IMR-90 (cell line): ENCODE data around the gene NTF3. TPM values are rescaled to one million over a fixed set of nuclear protein-coding genes. Genes with fewer than 3 reads are reported as not detected.

Experiments
- ATAC-seq: fragments of 200-7000 bp; cut with Tn5 transposase; 2 replicates; pipeline ENCODE4 v1.9.1; 2020; ENCODE audit warnings: low read depth, mild to moderate bottlenecking, moderate library complexity
- BruUV-seq: library from RNA; stranded (reverse); fragments of 400-500 nt; replicated peaks from 2 replicates; lab custom pipeline; 2021; lab: Mats Ljungman, UMichigan
- CTCF ChIA-PET: fragments of 300-600 bp; formaldehyde crosslinking; extraction: SDS; loops from one replicate; lab custom pipeline; 2021; ENCODE audit warnings: antibody characterized with exemption; lab: Yijun Ruan, JAX
- POLR2A ChIA-PET: fragments of 300-600 bp; sonication (Branson Sonifier 250); formaldehyde crosslinking; loops from one replicate; lab custom pipeline; 2022; ENCODE audit warnings: antibody characterized with exemption; ENCODE audit not compliant: unreplicated experiment; lab: Charles Lee
- DNase-seq: peaks from one replicate; pipeline ENCODE4 v3.0.0; 2013
- H2AFZ ChIP-seq: replicated peaks from 2 replicates; pipeline ENCODE3; 2013; ENCODE audit warnings: low read length, mild to moderate bottlenecking; ENCODE audit not compliant: poor library complexity
- H2AK5ac ChIP-seq: 2 replicates; pipeline ENCODE4 v1.6.1; 2013; ENCODE audit warnings: low read depth, low read length, inconsistent platforms
- H2AK9ac ChIP-seq: replicated peaks from 2 replicates; pipeline ENCODE3; 2013; ENCODE audit warnings: mild to moderate bottlenecking, low read depth, low read length, moderate library complexity; ENCODE audit not compliant: poor library complexity
- H2BK120ac ChIP-seq: 2 replicates; pipeline ENCODE4 v1.6.1; 2013; ENCODE audit warnings: low read depth, low read length, inconsistent platforms
- H2BK15ac ChIP-seq: 3 replicates; pipeline ENCODE4 v1.6.1; 2013; ENCODE audit warnings: low read depth, low read length, inconsistent platforms
- H2BK20ac ChIP-seq: 2 replicates; pipeline ENCODE4 v1.6.1; 2013; ENCODE audit warnings: low read depth, mild to moderate bottlenecking, inconsistent platforms, low read length, moderate library complexity
- H2BK5ac ChIP-seq: 2 replicates; pipeline ENCODE4 v1.6.1; 2013; ENCODE audit warnings: mild to moderate bottlenecking, low read depth, low read length, inconsistent platforms; ENCODE audit not compliant: poor library complexity, severe bottlenecking
- H3K14ac ChIP-seq: replicated peaks from 2 replicates; pipeline ENCODE4 v1.6.1; 2013; ENCODE audit warnings: low read depth, low read length, inconsistent platforms
- H3K18ac ChIP-seq: 2 replicates; pipeline ENCODE4 v1.6.1; 2013; ENCODE audit warnings: low read depth, low read length, control low read depth
- H3K23ac ChIP-seq: 2 replicates; pipeline ENCODE4 v1.6.1; 2013; ENCODE audit warnings: low read depth, low read length, inconsistent platforms
- H3K27ac ChIP-seq: 2 replicates; pipeline ENCODE4 v1.5.1; 2013; ENCODE audit warnings: mild to moderate bottlenecking, control low read depth, low read length; ENCODE audit not compliant: insufficient read depth
- H3K27me3 ChIP-seq: 2 replicates; pipeline ENCODE4 v1.6.1; 2013; ENCODE audit warnings: low read length; ENCODE audit not compliant: control insufficient read depth, insufficient read depth
- H3K36me3 ChIP-seq: 2 replicates; pipeline ENCODE4 v1.6.1; 2013; ENCODE audit warnings: low read length, mixed read lengths; ENCODE audit not compliant: control insufficient read depth, insufficient read depth
- H3K4ac ChIP-seq: 2 replicates; pipeline ENCODE4 v1.6.1; 2013; ENCODE audit warnings: low read depth, low read length, inconsistent platforms
- H3K4me1 ChIP-seq: 2 replicates; pipeline ENCODE4 v1.6.1; 2013; ENCODE audit warnings: low read length, mixed read lengths; ENCODE audit not compliant: control insufficient read depth, insufficient read depth
- H3K4me2 ChIP-seq: 2 replicates; pipeline ENCODE4 v1.6.1; 2013; ENCODE audit warnings: low read depth, mild to moderate bottlenecking, control low read depth, low read length, moderate library complexity
- H3K4me3 ChIP-seq: 2 replicates; pipeline ENCODE4 v1.5.1; 2013; ENCODE audit warnings: low read depth, mild to moderate bottlenecking, control low read depth, low read length, moderate library complexity; ENCODE audit not compliant: insufficient read depth
- H3K56ac ChIP-seq: 2 replicates; pipeline ENCODE4 v1.6.1; 2013; ENCODE audit warnings: low read length, inconsistent platforms; ENCODE audit not compliant: insufficient read depth; ENCODE audit errors: extremely low read depth
- H3K79me1 ChIP-seq, 2 experiments: 2 replicates each; pipeline ENCODE4 v1.6.1; 2013; ENCODE audit warnings: low read length in 2 of 2, inconsistent platforms in 1 of 2, low read depth in 1 of 2
- H3K9ac ChIP-seq: 2 replicates; pipeline ENCODE4 v1.6.1; 2013; ENCODE audit warnings: low read depth, low read length, control low read depth
- H3K9me1 ChIP-seq: 2 replicates; pipeline ENCODE4 v1.6.1; 2013; ENCODE audit warnings: low read length, inconsistent platforms; ENCODE audit not compliant: insufficient read depth
- H3K9me3 ChIP-seq: 2 replicates; pipeline ENCODE4 v1.6.1; 2013; ENCODE audit warnings: low read length; ENCODE audit not compliant: control insufficient read depth, insufficient read depth
- H4K20me1 ChIP-seq: 2 replicates; pipeline ENCODE4 v1.6.1; 2013; ENCODE audit warnings: low read length, inconsistent platforms; ENCODE audit not compliant: insufficient read depth
- H4K5ac ChIP-seq: 2 replicates; pipeline ENCODE4 v1.6.1; 2013; ENCODE audit warnings: mild to moderate bottlenecking, low read depth, low read length, control low read depth
- H4K8ac ChIP-seq, 2 experiments: 2 replicates each; pipeline ENCODE4 v1.6.1; 2013; ENCODE audit warnings: low read depth in 2 of 2, low read length in 2 of 2, control low read depth in 1 of 2, inconsistent platforms in 1 of 2
- H4K91ac ChIP-seq: 2 replicates; pipeline ENCODE4 v1.6.1; 2013; ENCODE audit warnings: low read depth, low read length, inconsistent platforms; ENCODE audit not compliant: insufficient read depth
- BHLHE40 ChIP-seq: fragments of 150-350 bp; IDR thresholded peaks from 2 replicates; pipeline ENCODE4 v1.6.1; 2016; ENCODE audit warnings: mild to moderate bottlenecking, low read depth, low read length
- CEBPB ChIP-seq: IDR thresholded peaks from 2 replicates; pipeline ENCODE4 v1.6.1; 2012; ENCODE audit warnings: low read depth, low read length, improper control_type of control experiment
- CHD1 ChIP-seq: IDR thresholded peaks from 2 replicates; pipeline ENCODE4 v1.6.1; 2012; ENCODE audit warnings: low read depth, low read length, improper control_type of control experiment
- FOS ChIP-seq: fragments of 150-350 bp; IDR thresholded peaks from 2 replicates; pipeline ENCODE4 v1.6.1; 2016; ENCODE audit warnings: low read depth, low read length
- MAFK ChIP-seq: IDR thresholded peaks from 2 replicates; pipeline ENCODE4 v1.6.1; 2012; ENCODE audit warnings: low read depth, low read length, improper control_type of control experiment
- MAZ ChIP-seq: IDR thresholded peaks from 2 replicates; pipeline ENCODE4 v1.6.1; 2012; ENCODE audit warnings: low read depth, mild to moderate bottlenecking, low read length, improper control_type of control experiment, moderate library complexity, borderline replicate concordance
- MXI1 ChIP-seq: IDR thresholded peaks from 2 replicates; pipeline ENCODE4 v1.6.1; 2012; ENCODE audit warnings: low read depth, mild to moderate bottlenecking, low read length, moderate library complexity, borderline replicate concordance
- NFE2L2 ChIP-seq: fragments of 150-350 bp; IDR thresholded peaks from 2 replicates; pipeline ENCODE4 v1.6.1; 2016; ENCODE audit warnings: low read depth, mild to moderate bottlenecking, low read length
- POLR2A ChIP-seq: IDR thresholded peaks from 2 replicates; pipeline ENCODE4 v1.6.1; 2012; ENCODE audit warnings: mild to moderate bottlenecking, low read depth, low read length
- RAD21 ChIP-seq: IDR thresholded peaks from 2 replicates; pipeline ENCODE4 v1.6.1; 2012; ENCODE audit warnings: low read length, improper control_type of control experiment
- RCOR1 ChIP-seq: IDR thresholded peaks from 2 replicates; pipeline ENCODE4 v1.6.1; 2012; ENCODE audit warnings: mild to moderate bottlenecking, low read length, improper control_type of control experiment; ENCODE audit not compliant: insufficient replicate concordance
- RFX5 ChIP-seq: IDR thresholded peaks from 2 replicates; pipeline ENCODE4 v1.8.0; 2012; ENCODE audit warnings: low read depth, mild to moderate bottlenecking, low read length, moderate library complexity
- SMC3 ChIP-seq: fragments of 150-350 bp; IDR thresholded peaks from 2 replicates; pipeline ENCODE4 v1.6.1; 2016; ENCODE audit warnings: low read depth, mild to moderate bottlenecking, antibody characterized with exemption, low read length, moderate library complexity
- WGBS, 2 experiments: methylation state at CpG; one replicate each; pipeline versions ENCODE4 v1.1.5 to v1.1.7; 2013; ENCODE audit warnings: missing lambda C conversion rate in 2 of 2; ENCODE audit not compliant: insufficient read length in 1 of 2; ENCODE audit errors: extremely low coverage in 2 of 2; 5-methylcytosine and 5-hydroxymethylcytosine counted together
- dilution Hi-C: fragments of 300-500 bp; cut with HindIII; formaldehyde crosslinking; loops from one replicate; pipeline ENCODE4 v1.14.3; 2018; ENCODE audit warnings: low sequenced_read_pairs; ENCODE audit not compliant: unreplicated experiment
- in situ Hi-C: fragments of 300-500 bp; cut with MboI; formaldehyde crosslinking; loops from 3 replicates; pipeline ENCODE4 v1.14.3; 2019; ENCODE audit warnings: low sequenced_read_pairs, inconsistent platforms, mixed read lengths
- intact Hi-C: fragments of 100-400 bp; cut with micrococcal nuclease; formaldehyde crosslinking; loops from 2 replicates; pipeline ENCODE4 v1.10.0; 2022
- polyA plus RNA-seq, 3 experiments: library from polyadenylated mRNA; depleted of rRNA; stranded (reverse); fragments of >200 nt; gene quantifications; 2 replicates each; pipeline ENCODE4 v1.2.3, GENCODE V29; 2012; ENCODE audit warnings: low replicate concordance in 1 of 3
- total RNA-seq: library from RNA; depleted of rRNA; stranded (reverse); fragments of >200 nt; gene quantifications from 2 replicates; pipeline ENCODE4 v1.2.3, GENCODE V29; 2012
- TF ChIP-seq, protein P1 (sequence below): fragments of 150-350 bp; IDR thresholded peaks from 2 replicates; pipeline ENCODE4 v1.6.1; 2017; ENCODE audit warnings: mild to moderate bottlenecking, antibody characterized with exemption, low read length, low read depth
- TF ChIP-seq, protein P2 (sequence below): conservative IDR thresholded peaks from 2 replicates; pipeline ENCODE4 v1.5.1; 2012; ENCODE audit warnings: mild to moderate bottlenecking, low read depth, low read length, improper control_type of control experiment
- TF ChIP-seq, protein P3 (sequence below): fragments of 150-350 bp; IDR thresholded peaks from 2 replicates; pipeline ENCODE4 v1.6.1; 2016; ENCODE audit warnings: low read depth, mild to moderate bottlenecking, low read length, moderate library complexity, borderline replicate concordance

NTF3 gene
- total and polyA plus RNA-seq, 2 of the 4 experiments (the other 2 are of a cell fraction): 12.2 to 32.4 TPM

DNA sequence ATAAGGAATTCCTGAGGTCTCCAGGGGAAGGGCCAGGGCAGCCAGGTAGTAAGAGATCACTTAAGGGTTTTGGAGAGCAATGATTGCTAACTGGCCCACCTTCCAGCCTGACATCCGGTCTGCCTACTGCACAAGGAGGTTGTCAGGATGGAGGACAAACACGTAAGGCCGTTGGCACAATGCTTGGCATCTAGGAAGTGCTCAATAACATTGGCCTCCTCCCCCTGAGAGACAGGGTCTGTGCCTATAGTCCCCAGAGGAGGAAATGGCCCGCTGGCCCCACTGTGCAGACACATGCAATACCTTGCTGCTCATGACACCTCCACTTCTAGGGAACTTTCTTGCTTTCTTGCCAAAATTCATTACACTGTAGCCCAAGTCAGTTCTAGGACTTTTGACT lies 73.2 kb downstream of the NTF3 start:
- ChIA-PET CTCF (no interaction called here), POLR2A (no interaction called here)
- no peak overlapping the region for H3K4me2 ChIP-seq
- H2BK15ac ChIP-seq: no peak overlapping the region
- BruUV-seq: no TSS peak
- no peak overlapping the region for H3K18ac ChIP-seq
- intact Hi-C loops: loop anchor here (10.0 kb wide), 1 partner anchor 780 kb away; no protein-coding TSS in a partner anchor
- H3K9me1 ChIP-seq: peaks cover 17% of the 10 kb centered on the region
- H2BK20ac ChIP-seq: no peak overlapping the region
- no peak for TF ChIP-seq NFE2L2
- TF ChIP-seq RFX5: no peak
- no peak for TF ChIP-seq POLR2A
- TF ChIP-seq, protein P1, sequence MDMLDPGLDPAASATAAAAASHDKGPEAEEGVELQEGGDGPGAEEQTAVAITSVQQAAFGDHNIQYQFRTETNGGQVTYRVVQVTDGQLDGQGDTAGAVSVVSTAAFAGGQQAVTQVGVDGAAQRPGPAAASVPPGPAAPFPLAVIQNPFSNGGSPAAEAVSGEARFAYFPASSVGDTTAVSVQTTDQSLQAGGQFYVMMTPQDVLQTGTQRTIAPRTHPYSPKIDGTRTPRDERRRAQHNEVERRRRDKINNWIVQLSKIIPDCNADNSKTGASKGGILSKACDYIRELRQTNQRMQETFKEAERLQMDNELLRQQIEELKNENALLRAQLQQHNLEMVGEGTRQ: no peak
- no peak for TF ChIP-seq RCOR1
- TF ChIP-seq RAD21: no peak
- TF ChIP-seq SMC3: no peak
- TF ChIP-seq, protein P2, sequence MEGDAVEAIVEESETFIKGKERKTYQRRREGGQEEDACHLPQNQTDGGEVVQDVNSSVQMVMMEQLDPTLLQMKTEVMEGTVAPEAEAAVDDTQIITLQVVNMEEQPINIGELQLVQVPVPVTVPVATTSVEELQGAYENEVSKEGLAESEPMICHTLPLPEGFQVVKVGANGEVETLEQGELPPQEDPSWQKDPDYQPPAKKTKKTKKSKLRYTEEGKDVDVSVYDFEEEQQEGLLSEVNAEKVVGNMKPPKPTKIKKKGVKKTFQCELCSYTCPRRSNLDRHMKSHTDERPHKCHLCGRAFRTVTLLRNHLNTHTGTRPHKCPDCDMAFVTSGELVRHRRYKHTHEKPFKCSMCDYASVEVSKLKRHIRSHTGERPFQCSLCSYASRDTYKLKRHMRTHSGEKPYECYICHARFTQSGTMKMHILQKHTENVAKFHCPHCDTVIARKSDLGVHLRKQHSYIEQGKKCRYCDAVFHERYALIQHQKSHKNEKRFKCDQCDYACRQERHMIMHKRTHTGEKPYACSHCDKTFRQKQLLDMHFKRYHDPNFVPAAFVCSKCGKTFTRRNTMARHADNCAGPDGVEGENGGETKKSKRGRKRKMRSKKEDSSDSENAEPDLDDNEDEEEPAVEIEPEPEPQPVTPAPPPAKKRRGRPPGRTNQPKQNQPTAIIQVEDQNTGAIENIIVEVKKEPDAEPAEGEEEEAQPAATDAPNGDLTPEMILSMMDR: no peak
- no peak for TF ChIP-seq FOS
- TF ChIP-seq, protein P3, sequence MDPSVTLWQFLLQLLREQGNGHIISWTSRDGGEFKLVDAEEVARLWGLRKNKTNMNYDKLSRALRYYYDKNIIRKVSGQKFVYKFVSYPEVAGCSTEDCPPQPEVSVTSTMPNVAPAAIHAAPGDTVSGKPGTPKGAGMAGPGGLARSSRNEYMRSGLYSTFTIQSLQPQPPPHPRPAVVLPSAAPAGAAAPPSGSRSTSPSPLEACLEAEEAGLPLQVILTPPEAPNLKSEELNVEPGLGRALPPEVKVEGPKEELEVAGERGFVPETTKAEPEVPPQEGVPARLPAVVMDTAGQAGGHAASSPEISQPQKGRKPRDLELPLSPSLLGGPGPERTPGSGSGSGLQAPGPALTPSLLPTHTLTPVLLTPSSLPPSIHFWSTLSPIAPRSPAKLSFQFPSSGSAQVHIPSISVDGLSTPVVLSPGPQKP: no peak
- no peak for TF ChIP-seq CEBPB
- TF ChIP-seq MAZ: no peak
- TF ChIP-seq MXI1: no peak
- TF ChIP-seq MAFK: no peak
- TF ChIP-seq CHD1: no peak
- no peak for TF ChIP-seq BHLHE40
- 100% methylated on average over 2 of the region's 4 CpGs; no CpG with 5 or more reads in 1 of the 2 experiments for WGBS, 2 experiments
- H3K27me3 ChIP-seq: no peaks in the 10 kb centered on the region
- no peak overlapping the region for H3K4me3 ChIP-seq
- H3K9me3 ChIP-seq: no peaks in the 10 kb centered on the region
- H2AK9ac ChIP-seq: no peak overlapping the region
- in situ Hi-C loops: no loop called here
- no peak overlapping the region for H4K91ac ChIP-seq
- H2BK5ac ChIP-seq: no peak overlapping the region
- H4K8ac ChIP-seq: no peak overlapping the region
- peaks cover 3% of the 10 kb centered on the region; the same call in 1 of the 2 replicates for H4K20me1 ChIP-seq
- no peak overlapping the region for H2AK5ac ChIP-seq
- H3K4me1 ChIP-seq: peaks cover 14% of the 10 kb centered on the region
- no peak overlapping the region for H2BK120ac ChIP-seq
- no peak overlapping the region for H2AFZ ChIP-seq
- H3K14ac ChIP-seq: no peak overlapping the region
- H4K5ac ChIP-seq: no peak overlapping the region
- H3K9ac ChIP-seq: no peak overlapping the region
- H3K27ac ChIP-seq: no peak overlapping the region
- DNase-seq (no peak), ATAC-seq (no peak)
- H3K79me1 ChIP-seq: peaks cover 3 to 21% of the 10 kb centered on the region in 2 experiments
- no peak overlapping the region for H3K56ac ChIP-seq
- no peaks in the 10 kb centered on the region for H3K36me3 ChIP-seq
- H3K23ac ChIP-seq: no peak overlapping the region
- dilution Hi-C loops: no loop called here
- no peak overlapping the region for H3K4ac ChIP-seq
